Measurements from ENCODE around the gene GRAP.

The GRAP gene

DNA sequence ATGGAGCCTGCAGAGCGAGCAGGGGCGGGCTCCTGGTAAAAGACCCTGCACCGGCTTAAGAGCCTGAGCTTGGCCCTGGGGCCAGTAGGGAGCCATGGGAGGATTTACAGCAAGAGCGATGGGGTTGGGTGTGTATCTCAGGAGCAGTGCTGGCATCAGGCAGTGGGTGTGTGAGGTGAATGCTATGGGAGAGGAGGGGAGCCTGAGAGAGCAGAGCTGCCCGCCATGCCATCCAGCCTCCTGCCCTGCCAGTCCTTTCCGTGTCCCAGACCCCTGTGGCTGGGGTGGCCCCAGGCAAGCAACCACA, 65.5 kb downstream of the GRAP start:
- no peak for DNase-seq

GRCh38 chr17:18980682-18981334, 65.9 kb downstream of the GRAP start:
- peak; percentile 44 for DNase-seq

DNA sequence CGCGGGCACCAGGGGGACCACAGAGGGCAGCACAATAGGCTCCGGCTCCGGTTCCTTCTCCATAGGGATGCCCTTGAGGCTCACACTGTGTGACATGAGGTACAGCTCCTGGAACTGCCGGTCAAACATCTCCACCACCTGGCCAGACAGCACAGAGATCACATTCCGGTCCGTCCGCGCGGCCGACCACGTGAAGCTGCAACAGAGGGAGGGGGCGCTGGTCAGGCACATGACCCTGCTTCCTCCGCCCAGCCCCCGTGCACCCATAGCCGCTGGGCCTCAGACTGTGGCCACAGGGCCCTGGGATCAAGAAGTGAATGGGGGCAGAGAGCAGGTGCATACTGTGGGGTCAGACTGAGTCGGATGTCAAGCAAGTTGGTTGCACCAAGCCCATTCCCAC, 68.1 kb downstream of the GRAP start:
- DNase-seq, result no peak

- DNase-seq, result no peak
These were observed 68.7 kb downstream of the GRAP start for GRCh38 chr17:18978050-18978449.

DNA sequence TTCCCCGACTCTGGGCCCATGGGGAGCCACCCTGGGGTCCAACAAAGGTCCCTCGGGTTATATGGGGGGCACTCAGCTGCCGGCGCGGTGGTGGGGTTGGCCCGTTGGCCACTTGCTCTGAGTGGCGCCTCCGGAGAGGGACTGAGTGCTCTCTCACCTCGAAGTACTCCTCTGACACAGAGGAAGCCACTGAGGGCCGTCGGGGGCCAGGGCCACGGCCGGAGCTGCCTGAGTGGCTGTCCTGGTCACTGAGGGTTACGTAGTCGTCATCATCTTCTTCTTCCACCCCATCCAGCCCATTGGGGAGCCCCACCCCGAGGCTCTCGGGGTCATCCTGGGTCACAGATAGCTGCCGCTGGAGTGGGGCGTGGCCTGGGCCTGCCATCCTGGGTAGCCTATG, 69.1 kb downstream of the GRAP start:
- no peak for DNase-seq

- DNase-seq, result no peak
These were observed 69.7 kb downstream of the GRAP start for GRCh38 chr17:18977021-18977420.

DNA sequence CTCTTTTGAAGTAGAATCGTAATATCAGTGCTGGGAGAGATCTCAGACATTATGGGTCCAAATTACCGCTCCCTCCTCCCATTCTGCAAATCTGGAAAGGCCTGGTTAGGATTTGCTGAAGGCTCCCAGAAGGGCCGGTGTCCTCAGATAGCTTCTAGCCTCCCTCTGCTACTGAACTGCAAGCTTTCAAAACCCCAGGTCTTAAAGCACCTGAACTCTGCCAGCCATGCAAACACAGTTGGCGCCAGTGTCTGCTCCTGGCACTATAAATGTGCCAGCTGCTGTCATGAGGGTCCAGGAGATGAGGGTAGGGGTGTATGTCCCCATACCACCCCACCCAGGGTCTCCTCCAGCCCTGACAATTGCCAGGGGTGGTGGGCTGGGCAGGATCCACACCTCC, 70.6 kb downstream of the GRAP start:
- no peak for DNase-seq

DNA sequence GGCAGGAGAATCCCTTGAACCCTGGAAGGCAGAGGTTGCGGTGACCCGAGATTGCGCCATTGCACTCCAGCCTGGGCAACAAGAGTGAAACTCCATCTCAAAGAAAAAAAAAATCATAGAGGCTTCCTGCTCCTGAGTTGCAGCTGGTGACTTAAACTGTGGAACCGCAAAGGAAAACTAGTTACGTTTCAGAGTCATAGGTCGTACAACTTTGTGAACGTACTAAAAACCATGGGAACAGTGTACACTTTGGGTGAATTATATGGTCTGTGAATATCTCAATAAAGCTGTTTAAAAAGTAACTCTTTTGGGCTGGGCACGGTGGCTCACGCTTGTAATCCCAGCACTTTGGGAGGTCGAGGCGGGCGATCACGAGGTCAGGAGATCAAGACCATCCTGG, 71.2 kb downstream of the GRAP start:
- no peak for DNase-seq

- DNase-seq, result no peak
These were observed 72.2 kb downstream of the GRAP start for GRCh38 chr17:18974407-18975149.

- DNase-seq, result no peak
These were observed 75.0 kb downstream of the GRAP start for GRCh38 chr17:18971801-18972200.
